B cell (primary cell): ENCODE data around the gene NDUFA13. TPM values are rescaled to one million over a fixed set of nuclear protein-coding genes. Genes with fewer than 3 reads are reported as not detected.
A peak's percentile ranks its signal among the peaks of the same experiment; 100 is the strongest.

Experiments used
- ATAC-seq: fragments of 200-7000 bp; cut with Tn5 transposase; one replicate; pipeline ENCODE4 v1.10.0; 2021; ENCODE audit warnings: low read depth, mild to moderate bottlenecking, moderate number of reproducible peaks, moderate library complexity
- CTCF ChIA-PET: fragments of 350-600 bp; sonication (Branson Sonifier 250); formaldehyde crosslinking; loops from one replicate; lab custom pipeline; 2021; ENCODE audit warnings: antibody characterized with exemption, inconsistent platforms; lab: Charles Lee
- POLR2A ChIA-PET: fragments of 350-600 bp; sonication (Branson Sonifier 250); formaldehyde crosslinking; loops from one replicate; lab custom pipeline; 2021; ENCODE audit warnings: antibody characterized with exemption; lab: Charles Lee
- DNase-seq: peaks from one replicate; pipeline ENCODE4 v3.0.0; 2013
- H2AFZ ChIP-seq: 2 replicates; pipeline ENCODE4 v1.6.1; 2012; ENCODE audit warnings: mild to moderate bottlenecking, low read depth, low read length; ENCODE audit not compliant: insufficient read depth, poor library complexity, severe bottlenecking
- H3K27ac ChIP-seq, 2 donors: 1 replicate in 1 of 2; 2 replicates in 1 of 2; pipeline ENCODE4 v1.5.1; 2012 to 2013; ENCODE audit warnings: low read length in 2 of 2, mild to moderate bottlenecking in 2 of 2, moderate library complexity in 1 of 2
- H3K27me3 ChIP-seq, 4 experiments: fragments of 200-600 bp in 1 of 4; sonication (generic) in 1 of 4; replicated peaks in 1 of 4; 1 replicate in 2 of 4; 2 replicates in 2 of 4; pipeline versions ENCODE4 v1.6.1 to v1.7.0; 2013 to 2016; ENCODE audit warnings: low read length in 3 of 4, mild to moderate bottlenecking in 2 of 4, mixed read lengths in 1 of 4, moderate library complexity in 1 of 4; ENCODE audit not compliant: insufficient read depth in 4 of 4, control insufficient read depth in 3 of 4; ENCODE audit errors: control extremely low read depth in 1 of 4
- H3K36me3 ChIP-seq, 2 experiments: replicated peaks in 1 of 2; 1 replicate in 1 of 2; 2 replicates in 1 of 2; pipeline versions ENCODE4 v1.6.1 to v1.7.1; 2013; ENCODE audit warnings: low read length in 1 of 2; ENCODE audit not compliant: insufficient read depth in 2 of 2, control insufficient read depth in 1 of 2; ENCODE audit errors: control extremely low read depth in 1 of 2, extremely low read depth in 1 of 2
- H3K4me1 ChIP-seq, 2 donors: fragments of 200-600 bp in 1 of 2; sonication (generic) in 1 of 2; 1 replicate in 1 of 2; 2 replicates in 1 of 2; pipeline versions ENCODE4 v1.5.1 to v1.6.1; 2013 to 2017; ENCODE audit warnings: low read length in 2 of 2; ENCODE audit not compliant: control insufficient read depth in 2 of 2, insufficient read depth in 2 of 2
- H3K4me2 ChIP-seq: replicated peaks from 2 replicates; pipeline ENCODE3; 2012; ENCODE audit warnings: mild to moderate bottlenecking, low read depth, low read length; ENCODE audit not compliant: poor library complexity, severe bottlenecking
- H3K4me3 ChIP-seq, 5 experiments: fragments of 200-600 bp in 1 of 5; sonication (generic) in 1 of 5; 1 replicate in 3 of 5; 2 replicates in 2 of 5; pipeline versions ENCODE4 v1.5.1 to v1.7.0; 2011 to 2016; ENCODE audit warnings: low read length in 4 of 5, mild to moderate bottlenecking in 4 of 5, low read depth in 2 of 5, control low read depth in 1 of 5, moderate library complexity in 1 of 5; ENCODE audit not compliant: insufficient read depth in 1 of 5; ENCODE audit errors: control extremely low read depth in 1 of 5, extremely low read depth in 1 of 5
- H3K79me2 ChIP-seq: fragments of 200-600 bp; sonication (generic); one replicate; pipeline ENCODE4 v1.6.0; 2016; ENCODE audit warnings: low read length; ENCODE audit not compliant: control insufficient read depth, insufficient read depth
- H3K9ac ChIP-seq: fragments of 200-600 bp; sonication (generic); 2 replicates; pipeline ENCODE4 v1.6.1; 2017; ENCODE audit warnings: mild to moderate bottlenecking, low read length, moderate library complexity
- H3K9me3 ChIP-seq, 3 donors: one replicate each; pipeline versions ENCODE4 v1.6.1 to v1.7.1; 2013; ENCODE audit warnings: low read length in 2 of 3; ENCODE audit not compliant: control insufficient read depth in 2 of 3, insufficient read depth in 1 of 3; ENCODE audit errors: control extremely low read depth in 1 of 3
- H4K20me1 ChIP-seq: 2 replicates; pipeline ENCODE4 v1.6.0; 2012; ENCODE audit warnings: mild to moderate bottlenecking, low read length; ENCODE audit not compliant: insufficient read depth, control insufficient read depth, poor library complexity, severe bottlenecking
- H3K27ac Mint-ChIP-seq: one replicate; pipeline ENCODE4 v1.8.0; 2021; ENCODE audit warnings: mixed read lengths
- H3K27me3 Mint-ChIP-seq: one replicate; pipeline ENCODE4 v1.8.0; 2021; ENCODE audit warnings: mixed read lengths
- H3K4me1 Mint-ChIP-seq: one replicate; pipeline ENCODE4 v1.8.0; 2021; ENCODE audit warnings: mixed read lengths
- H3K4me3 Mint-ChIP-seq: one replicate; pipeline ENCODE4 v1.8.0; 2021; ENCODE audit warnings: mixed read lengths
- H3K9me3 Mint-ChIP-seq: one replicate; pipeline ENCODE4 v1.8.0; 2022; ENCODE audit warnings: mixed read lengths; ENCODE audit not compliant: insufficient read depth
- EZH2 ChIP-seq: IDR thresholded peaks from 2 replicates; pipeline ENCODE4 v1.6.1; 2012; ENCODE audit warnings: borderline replicate concordance, low read depth, mild to moderate bottlenecking, moderate library complexity, low read length; ENCODE audit not compliant: insufficient read depth, poor library complexity, severe bottlenecking
- WGBS: methylation state at CpG from one replicate; pipeline ENCODE4 v1.1.5; 2013; ENCODE audit warnings: missing lambda C conversion rate; ENCODE audit not compliant: insufficient coverage; 5-methylcytosine and 5-hydroxymethylcytosine counted together
- intact Hi-C: fragments of 100-400 bp; cut with micrococcal nuclease; formaldehyde crosslinking; loops from one replicate; pipeline ENCODE4 v1.10.0; 2022
- polyA plus RNA-seq: library from polyadenylated mRNA; depleted of rRNA; stranded (reverse); fragments of >200 nt; gene quantifications from 2 replicates; pipeline ENCODE4 v1.2.3, GENCODE V29; 2012
- total RNA-seq, 2 donors: library from RNA; stranded (reverse); fragments of 120-200 nt in 1 of 2; gene quantifications; 1 replicate in 1 of 2; 2 replicates in 1 of 2; pipeline versions ENCODE4 v1.2.3 to v1.2.4, GENCODE V29; 2013 to 2022
- TF ChIP-seq, protein P1 (sequence below): fragments of 200-600 bp; IDR thresholded peaks from one replicate; pipeline ENCODE4 v1.8.0; 2022; ENCODE audit warnings: antibody characterized with exemption, mild to moderate bottlenecking

Gene NDUFA13
- total and polyA plus RNA-seq, 2 donors (not counting 1 experiment from before 2014, with no cell fraction given) = 188 to 195 TPM

DNA sequence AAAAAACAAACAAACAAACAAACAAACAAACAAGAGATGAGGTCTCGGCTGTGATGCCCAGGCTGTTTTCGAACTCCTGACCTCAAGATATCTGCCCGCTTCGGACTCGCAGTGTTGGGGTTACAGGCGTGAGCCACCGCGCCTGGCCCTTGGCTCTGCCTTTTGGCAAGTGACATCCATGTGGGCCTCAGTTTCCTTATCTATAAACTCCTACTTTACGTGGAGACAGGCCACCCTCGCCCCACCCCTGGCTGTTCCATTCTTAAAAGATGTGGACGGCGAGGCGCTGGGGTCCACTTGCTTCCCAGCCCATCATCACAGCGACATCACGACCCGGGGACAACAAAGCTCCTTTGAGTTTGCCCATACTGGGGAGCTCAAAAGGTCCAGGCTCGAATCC is 2.3 kb upstream of the NDUFA13 start:
- 91% methylated on average over 17 of the region's 17 CpGs for WGBS
- Mint-ChIP-seq H3K27ac (no peak overlapping the region), H3K9me3 (no peaks in the 10 kb centered on the region), H3K27me3 (no peaks in the 10 kb centered on the region), H3K4me1 (peaks cover 14% of the 10 kb centered on the region), H3K4me3 (peak overlapping the region; percentile 71)
- Histone ChIP-seq H3K4me1 (peaks cover 12 to 23% of the 10 kb centered on the region in 2 donors), H3K27ac (no peak overlapping the region), H3K79me2 (peaks cover 32% of the 10 kb centered on the region), H2AFZ (no peak overlapping the region), H3K36me3 (no peaks in the 10 kb centered on the region), H3K4me2 (no peak overlapping the region), H4K20me1 (no peaks in the 10 kb centered on the region), H3K9ac (no peak overlapping the region), H3K9me3 (peaks cover 0 to 17% (median 0%) of the 10 kb centered on the region in 3 donors), H3K27me3 (no peaks in the 10 kb centered on the region), H3K4me3 (no peak overlapping the region)
- ChIA-PET CTCF (no interaction called here), POLR2A (no interaction called here)
- intact Hi-C loops = loop anchor here (10.0 kb wide), 1 partner anchor 561 kb away; the partner anchor contains the start of gene ZNF90
- ATAC-seq (no peak), DNase-seq (no peak)
- TF ChIP-seq, protein P1, sequence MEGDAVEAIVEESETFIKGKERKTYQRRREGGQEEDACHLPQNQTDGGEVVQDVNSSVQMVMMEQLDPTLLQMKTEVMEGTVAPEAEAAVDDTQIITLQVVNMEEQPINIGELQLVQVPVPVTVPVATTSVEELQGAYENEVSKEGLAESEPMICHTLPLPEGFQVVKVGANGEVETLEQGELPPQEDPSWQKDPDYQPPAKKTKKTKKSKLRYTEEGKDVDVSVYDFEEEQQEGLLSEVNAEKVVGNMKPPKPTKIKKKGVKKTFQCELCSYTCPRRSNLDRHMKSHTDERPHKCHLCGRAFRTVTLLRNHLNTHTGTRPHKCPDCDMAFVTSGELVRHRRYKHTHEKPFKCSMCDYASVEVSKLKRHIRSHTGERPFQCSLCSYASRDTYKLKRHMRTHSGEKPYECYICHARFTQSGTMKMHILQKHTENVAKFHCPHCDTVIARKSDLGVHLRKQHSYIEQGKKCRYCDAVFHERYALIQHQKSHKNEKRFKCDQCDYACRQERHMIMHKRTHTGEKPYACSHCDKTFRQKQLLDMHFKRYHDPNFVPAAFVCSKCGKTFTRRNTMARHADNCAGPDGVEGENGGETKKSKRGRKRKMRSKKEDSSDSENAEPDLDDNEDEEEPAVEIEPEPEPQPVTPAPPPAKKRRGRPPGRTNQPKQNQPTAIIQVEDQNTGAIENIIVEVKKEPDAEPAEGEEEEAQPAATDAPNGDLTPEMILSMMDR = no peak
- TF ChIP-seq EZH2 = no peak

DNA sequence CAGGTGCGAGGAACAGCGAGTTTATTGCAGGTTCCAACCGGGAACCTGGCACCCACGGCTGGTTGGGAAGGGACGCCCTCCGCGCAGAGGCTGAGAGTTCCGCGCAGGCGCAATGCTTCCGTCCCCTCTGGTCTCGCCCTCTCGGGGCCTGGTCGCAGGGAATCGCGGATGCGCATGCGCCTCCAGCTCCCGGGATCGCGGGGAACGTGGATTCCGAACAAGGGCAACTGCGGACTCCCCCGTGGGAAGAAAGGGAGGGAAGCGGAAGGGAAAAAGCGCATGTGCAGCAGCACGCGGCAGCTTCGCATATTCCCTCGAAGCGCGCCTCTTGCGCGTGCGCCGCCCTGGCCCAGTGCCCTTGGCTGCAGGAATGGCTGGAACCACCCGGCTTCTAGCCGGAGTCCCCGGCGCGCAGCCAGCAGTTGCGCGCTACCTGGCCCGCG is 1.8 kb upstream of the NDUFA13 start:
- Histone ChIP-seq H3K4me3 (peak overlapping the region in 2 of 5 experiments; percentile 15 to 17), H2AFZ (no peak overlapping the region), H3K9me3 (peaks cover 0 to 17% (median 0%) of the 10 kb centered on the region in 3 donors), H3K36me3 (no peaks in the 10 kb centered on the region), H3K9ac (no peak overlapping the region), H4K20me1 (peaks cover 3% of the 10 kb centered on the region), H3K27me3 (no peaks in the 10 kb centered on the region), H3K27ac (no peak overlapping the region), H3K4me2 (peak overlapping the region; percentile 85), H3K79me2 (peaks cover 36% of the 10 kb centered on the region), H3K4me1 (peaks cover 12 to 23% of the 10 kb centered on the region in 2 donors)
- no peak overlapping the region for H3K27ac Mint-ChIP-seq
- peak overlapping the region; percentile 71 for H3K4me3 Mint-ChIP-seq
- DNase-seq = no peak
- ATAC-seq = no peak
- intact Hi-C loops = loop anchor here (10.0 kb wide), 1 partner anchor 561 kb away; the partner anchor contains the start of gene ZNF90
- CTCF ChIA-PET = interaction anchor here (0.8 to 1.8 kb wide), 2 partner anchors 23 to 150 kb away, joined by 3 to 9 read pairs; no protein-coding TSS in a partner anchor
- no peaks in the 10 kb centered on the region for H3K9me3 Mint-ChIP-seq
- H3K4me1 Mint-ChIP-seq = peaks cover 16% of the 10 kb centered on the region
- TF ChIP-seq, protein P1 = no peak
- TF ChIP-seq EZH2 = no peak
- POLR2A ChIA-PET = interaction anchor here (0.6 kb wide), 1 partner anchor 8 kb away, joined by 4 read pairs; no protein-coding TSS in a partner anchor
- 48% methylated on average over 46 of the region's 46 CpGs for WGBS
- no peaks in the 10 kb centered on the region for H3K27me3 Mint-ChIP-seq
